HG02884 (cell line): ENCODE data around the gene KHDC1L.
"Not testable (repeated sequence)": the region's sequence is repeated elsewhere in the genome, so short reads cannot be mapped to it uniquely, and the experiment has no call there.

ENCODE experiments used
- ATAC-seq: cut with Tn5 transposase; IDR thresholded peaks from one replicate; pipeline ENCODE4 v1.9.1; 2021; ENCODE audit warnings: mild to moderate bottlenecking, moderate library complexity; ENCODE audit not compliant: unreplicated experiment

Gene KHDC1L

GRCh38 chr6:73207221-73207837 is 18.0 kb downstream of the KHDC1L start:
- no peak for ATAC-seq

GRCh38 chr6:73204252-73204651 is 21.0 kb downstream of the KHDC1L start:
- ATAC-seq = no peak

GRCh38 chr6:73203098-73203497 is 22.2 kb downstream of the KHDC1L start:
- no peak for ATAC-seq

- no peak for ATAC-seq
Observed at GRCh38 chr6:73200735-73201134, 24.6 kb downstream of the KHDC1L start.

- no peak for ATAC-seq
Observed at GRCh38 chr6:73200247-73200646, 25.0 kb downstream of the KHDC1L start.

GRCh38 chr6:73194744-73195143 is 30.6 kb downstream of the KHDC1L start:
- no peak for ATAC-seq

- ATAC-seq = not testable (repeated sequence)
Observed at GRCh38 chr6:73193302-73193701, 32.0 kb downstream of the KHDC1L start.

GRCh38 chr6:73182021-73182607 is 43.2 kb downstream of the KHDC1L start:
- ATAC-seq = no peak

- peak; percentile 87 for ATAC-seq
Observed at GRCh38 chr6:73180763-73181619, 44.3 kb downstream of the KHDC1L start.

GRCh38 chr6:73180076-73180738 is 45.1 kb downstream of the KHDC1L start:
- no peak for ATAC-seq

GRCh38 chr6:73177221-73177944 is 47.9 kb downstream of the KHDC1L start:
- ATAC-seq = peak; percentile 44

GRCh38 chr6:73176057-73176456 is 49.2 kb downstream of the KHDC1L start:
- no peak for ATAC-seq

- no peak for ATAC-seq
Observed at GRCh38 chr6:73174646-73175045, 50.6 kb downstream of the KHDC1L start.
